GM13977 (cell line): ENCODE measurements around the gene RAB11FIP5.
"Not testable (repeated sequence)": the region's sequence is repeated elsewhere in the genome, so short reads cannot be mapped to it uniquely, and the experiment has no call there.

Experiments
- DNase-seq: peaks from one replicate; pipeline ENCODE4 v3.0.0; 2012; ENCODE audit warnings: low spot score
- CTCF ChIP-seq: IDR thresholded peaks from 2 replicates; pipeline ENCODE4 v1.5.1; 2012; ENCODE audit warnings: mild to moderate bottlenecking, control low read depth; ENCODE audit not compliant: insufficient read depth; ENCODE audit errors: extremely low read depth, missing control alignments
- in situ Hi-C: fragments of 300-500 bp; cut with MboI; formaldehyde crosslinking; loops from one replicate; pipeline ENCODE4 v1.12.0; 2022; ENCODE audit warnings: low sequenced_read_pairs, low pct_unique_long_range_greater_than_20kb, mixed read lengths, inconsistent platforms; ENCODE audit not compliant: unreplicated experiment

RAB11FIP5 gene

DNA sequence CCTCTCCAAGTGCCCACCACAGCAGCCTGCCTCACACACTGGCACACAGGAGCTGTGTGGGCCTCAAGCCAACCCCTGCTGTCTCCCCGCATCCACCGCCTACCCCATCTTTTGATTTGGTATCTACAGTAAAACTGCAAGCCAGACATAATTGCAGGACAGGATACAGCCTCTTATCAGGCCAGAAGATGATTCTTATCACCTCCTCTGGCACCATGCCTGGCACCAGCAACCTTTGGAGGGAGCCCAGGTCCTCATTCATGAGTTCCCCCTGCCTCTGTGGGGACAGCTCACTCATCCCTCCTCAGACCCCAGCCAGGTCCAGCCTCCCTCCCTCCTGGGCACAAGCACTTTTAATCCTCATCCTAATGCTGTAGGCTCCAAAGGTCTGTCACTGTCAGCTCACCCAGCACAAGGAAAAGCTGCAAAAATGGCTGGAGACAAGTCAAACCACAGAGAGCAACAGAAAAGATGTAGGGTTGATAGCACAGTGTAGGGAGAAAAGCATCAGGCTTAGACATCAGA is 9.7 kb downstream of the RAB11FIP5 start:
- DNase-seq = no peak
- no peak for TF ChIP-seq CTCF
- in situ Hi-C loops = no loop called here

- no peak for TF ChIP-seq CTCF
- DNase-seq = no peak
Observed at GRCh38 chr2:73101626-73102256, 11.0 kb downstream of the RAB11FIP5 start.

GRCh38 chr2:73100956-73101355 is 11.8 kb downstream of the RAB11FIP5 start:
- TF ChIP-seq CTCF = no peak
- DNase-seq = no peak
- in situ Hi-C loops = no loop called here

More at GRCh38 chr2:73101626-73102256, 11.0 kb downstream of the RAB11FIP5 start:
- in situ Hi-C loops = no loop called here

DNA sequence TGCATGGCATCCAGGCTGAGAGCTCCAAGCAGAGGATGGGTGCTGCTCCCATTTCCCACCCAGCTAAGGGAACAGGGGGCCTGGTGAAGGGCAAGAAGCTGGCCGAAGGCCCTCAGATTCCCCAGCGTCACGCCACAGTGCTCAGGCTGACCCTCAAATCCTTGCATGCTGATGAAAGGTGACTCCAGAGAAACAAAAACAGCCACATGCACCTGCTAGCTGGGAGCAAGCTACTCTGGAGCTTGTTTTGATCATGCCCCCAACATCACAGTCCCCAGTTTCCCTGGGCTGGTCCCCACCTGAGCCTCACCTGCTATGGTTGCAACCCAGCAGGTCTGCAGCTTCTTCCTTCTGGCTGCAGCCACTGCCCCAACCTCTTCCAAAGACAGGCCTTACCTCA is 13.3 kb downstream of the RAB11FIP5 start:
- in situ Hi-C loops = no loop called here
- TF ChIP-seq CTCF = no peak
- DNase-seq = no peak

GRCh38 chr2:73095910-73096309 is 16.8 kb downstream of the RAB11FIP5 start:
- DNase-seq = no peak
- no peak for TF ChIP-seq CTCF
- in situ Hi-C loops = no loop called here

- DNase-seq, in situ Hi-C loops: not testable (repeated sequence)
Observed at GRCh38 chr2:73093601-73094218, 19.0 kb downstream of the RAB11FIP5 start.

- in situ Hi-C loops = no loop called here
- TF ChIP-seq CTCF = no peak
Observed at GRCh38 chr2:73092146-73092783, 20.5 kb downstream of the RAB11FIP5 start.

More at GRCh38 chr2:73092146-73092783, 20.5 kb downstream of the RAB11FIP5 start:
- DNase-seq = no peak
